ENCODE data around the gene DPEP2.

DNA sequence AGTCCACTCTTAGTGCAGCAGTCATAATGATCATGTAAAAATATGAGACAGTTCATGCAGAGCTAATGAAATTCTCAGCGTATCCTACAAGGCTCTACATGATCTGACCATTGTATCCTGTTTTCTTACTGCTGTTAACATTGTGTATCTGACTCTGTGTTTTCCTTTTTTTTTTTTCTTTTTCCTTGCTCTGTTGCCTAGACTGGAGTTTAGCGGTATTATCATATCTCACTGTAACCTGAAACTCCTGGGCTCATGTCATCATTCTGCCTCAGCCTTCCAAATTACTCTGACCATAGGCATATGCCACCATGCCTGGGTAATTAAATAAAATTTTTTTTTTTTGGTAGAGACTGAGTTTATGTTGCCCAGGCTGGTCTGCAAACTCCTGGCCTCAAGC lies 35.9 kb upstream of the DPEP2 start:
- no peak for TF ChIP-seq POLR2A (IDR thresholded peaks at IDR 0.05)
- TF ChIP-seq, protein P1, sequence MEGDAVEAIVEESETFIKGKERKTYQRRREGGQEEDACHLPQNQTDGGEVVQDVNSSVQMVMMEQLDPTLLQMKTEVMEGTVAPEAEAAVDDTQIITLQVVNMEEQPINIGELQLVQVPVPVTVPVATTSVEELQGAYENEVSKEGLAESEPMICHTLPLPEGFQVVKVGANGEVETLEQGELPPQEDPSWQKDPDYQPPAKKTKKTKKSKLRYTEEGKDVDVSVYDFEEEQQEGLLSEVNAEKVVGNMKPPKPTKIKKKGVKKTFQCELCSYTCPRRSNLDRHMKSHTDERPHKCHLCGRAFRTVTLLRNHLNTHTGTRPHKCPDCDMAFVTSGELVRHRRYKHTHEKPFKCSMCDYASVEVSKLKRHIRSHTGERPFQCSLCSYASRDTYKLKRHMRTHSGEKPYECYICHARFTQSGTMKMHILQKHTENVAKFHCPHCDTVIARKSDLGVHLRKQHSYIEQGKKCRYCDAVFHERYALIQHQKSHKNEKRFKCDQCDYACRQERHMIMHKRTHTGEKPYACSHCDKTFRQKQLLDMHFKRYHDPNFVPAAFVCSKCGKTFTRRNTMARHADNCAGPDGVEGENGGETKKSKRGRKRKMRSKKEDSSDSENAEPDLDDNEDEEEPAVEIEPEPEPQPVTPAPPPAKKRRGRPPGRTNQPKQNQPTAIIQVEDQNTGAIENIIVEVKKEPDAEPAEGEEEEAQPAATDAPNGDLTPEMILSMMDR (IDR thresholded peaks at IDR 0.05 in 4 of 5, conservative IDR thresholded peaks at IDR 0.05 in 1 of 5) = no peak
